SK-N-SH (cell line): ENCODE measurements around the gene CLIC6. TPM values are rescaled to one million over a fixed set of nuclear protein-coding genes. Genes with fewer than 3 reads are reported as not detected.

Experiments used
- CTCF ChIA-PET: fragments of 300-600, 350-600 bp; formaldehyde crosslinking; extraction: SDS; loops from one replicate; lab custom pipeline; 2021; lab: Yijun Ruan, JAX
- POLR2A ChIA-PET: fragments of 350-600 bp; sonication (Branson Sonifier 250); formaldehyde crosslinking; extraction: SDS; loops from one replicate; lab custom pipeline; 2020; ENCODE audit warnings: antibody characterized with exemption, inconsistent platforms; lab: Yijun Ruan, JAX
- DNase-seq: peaks from one replicate; pipeline ENCODE4 v3.0.0; 2012
- H2AFZ ChIP-seq: fragments of 200-600 bp; sonication (generic); 2 replicates; pipeline ENCODE4 v1.8.1; 2016; ENCODE audit warnings: antibody characterized with exemption, mild to moderate bottlenecking, low read depth
- H3F3A ChIP-seq: fragments of 200-600 bp; sonication (generic); replicated peaks from 2 replicates; pipeline ENCODE3; 2016; ENCODE audit warnings: antibody characterized with exemption, mild to moderate bottlenecking; ENCODE audit not compliant: insufficient read depth
- H3K27ac ChIP-seq, 2 experiments: fragments of 200-500 bp in 1 of 2; fragments of 200-600 bp in 1 of 2; sonication (Bioruptor generic) in 1 of 2; sonication (generic), shearing (Covaris generic) in 1 of 2; 2 replicates each; pipeline versions ENCODE4 v1.5.1 to v1.6.1; 2014 to 2016; ENCODE audit warnings: low read depth in 2 of 2, inconsistent platforms in 1 of 2, low read length in 1 of 2, mild to moderate bottlenecking in 1 of 2, mixed read lengths in 1 of 2
- H3K27me3 ChIP-seq: fragments of 200-600 bp; sonication (generic), shearing (Covaris generic); 2 replicates; pipeline ENCODE4 v1.6.1; 2016; ENCODE audit warnings: mixed run types; ENCODE audit not compliant: insufficient read depth
- H3K36me3 ChIP-seq, 2 experiments: fragments of 200-500 bp in 1 of 2; fragments of 200-600 bp in 1 of 2; sonication (Bioruptor generic) in 1 of 2; sonication (generic) in 1 of 2; replicated peaks in 1 of 2; 2 replicates each; pipeline versions ENCODE3 to v1.5.1; 2014 to 2016; ENCODE audit warnings: low read length in 1 of 2, mild to moderate bottlenecking in 1 of 2; ENCODE audit not compliant: insufficient read depth in 2 of 2, control insufficient read depth in 1 of 2
- H3K4me1 ChIP-seq, 2 experiments: fragments of 200-500 bp in 1 of 2; fragments of 200-600 bp in 1 of 2; sonication (Bioruptor generic) in 1 of 2; sonication (generic), shearing (Covaris generic) in 1 of 2; 2 replicates each; pipeline versions ENCODE4 v1.5.1 to v1.6.1; 2014 to 2016; ENCODE audit warnings: low read depth in 1 of 2, low read length in 1 of 2, mixed run types in 1 of 2; ENCODE audit not compliant: insufficient read depth in 2 of 2, control insufficient read depth in 1 of 2
- H3K4me2 ChIP-seq: fragments of 200-600 bp; sonication (generic), shearing (Covaris generic); 2 replicates; pipeline ENCODE4 v1.6.1; 2017; ENCODE audit warnings: mixed run types
- H3K4me3 ChIP-seq, 2 experiments: fragments of 200-500 bp in 1 of 2; fragments of 200-600 bp in 1 of 2; sonication (Bioruptor generic) in 1 of 2; sonication (generic), shearing (Covaris generic) in 1 of 2; 2 replicates each; pipeline versions ENCODE4 v1.5.1 to v1.8.1; 2014 to 2016; ENCODE audit warnings: low read depth in 2 of 2, inconsistent platforms in 1 of 2, low read length in 1 of 2, mild to moderate bottlenecking in 1 of 2, mixed read lengths in 1 of 2, moderate library complexity in 1 of 2
- H3K79me2 ChIP-seq: fragments of 200-600 bp; sonication (generic); 2 replicates; pipeline ENCODE4 v1.8.1; 2017; ENCODE audit warnings: mild to moderate bottlenecking; ENCODE audit not compliant: insufficient read depth
- H3K9ac ChIP-seq: fragments of 200-600 bp; sonication (generic); 2 replicates; pipeline ENCODE4 v1.6.1; 2017; ENCODE audit warnings: mixed run types
- H3K9me2 ChIP-seq: fragments of 200-600 bp; sonication (generic); 2 replicates; pipeline ENCODE4 v1.6.1; 2017; ENCODE audit warnings: mixed run types
- H3K9me3 ChIP-seq: fragments of 200-600 bp; sonication (generic); 2 replicates; pipeline ENCODE4 v1.6.1; 2017; ENCODE audit warnings: mixed run types, mild to moderate bottlenecking, moderate library complexity
- H4K20me1 ChIP-seq: fragments of 200-600 bp; sonication (generic); 2 replicates; pipeline ENCODE4 v1.6.1; 2017; ENCODE audit warnings: mild to moderate bottlenecking, mixed run types; ENCODE audit not compliant: insufficient read depth
- EZH2phosphoT487 ChIP-seq: fragments of 200-600 bp; sonication (generic); IDR thresholded peaks from 2 replicates; pipeline ENCODE4 v1.6.1; 2017; ENCODE audit warnings: low read depth, mixed run types, mild to moderate bottlenecking, antibody characterized with exemption, moderate library complexity, borderline replicate concordance
- FOXM1 ChIP-seq: IDR thresholded peaks from 2 replicates; pipeline ENCODE4 v1.4.0; 2012; ENCODE audit warnings: low read depth, mild to moderate bottlenecking
- GABPA ChIP-seq: IDR thresholded peaks from 2 replicates; pipeline ENCODE4 v1.4.0; 2012; ENCODE audit warnings: low read depth, mild to moderate bottlenecking
- MEF2A ChIP-seq: IDR thresholded peaks from 2 replicates; pipeline ENCODE4 v1.4.0; 2012; ENCODE audit warnings: low read depth, borderline replicate concordance
- MXI1 ChIP-seq: IDR thresholded peaks from 2 replicates; pipeline ENCODE4 v1.6.1; 2012; ENCODE audit warnings: mild to moderate bottlenecking, low read depth, low read length, improper control_type of control experiment
- NFIC ChIP-seq: IDR thresholded peaks from 2 replicates; pipeline ENCODE4 v1.4.0; 2012; ENCODE audit warnings: borderline replicate concordance
- NRF1 ChIP-seq: IDR thresholded peaks from 2 replicates; pipeline ENCODE4 v1.6.1; 2012; ENCODE audit warnings: low read depth, mild to moderate bottlenecking, low read length
- RCOR1 ChIP-seq: fragments of 150-350 bp; IDR thresholded peaks from 2 replicates; pipeline ENCODE4 v1.6.1; 2017; ENCODE audit warnings: antibody characterized with exemption, low read length
- RFX5 ChIP-seq: IDR thresholded peaks from 2 replicates; pipeline ENCODE4 v1.6.1; 2012; ENCODE audit warnings: mild to moderate bottlenecking, improper control_type of control experiment, low read length
- RXRA ChIP-seq: IDR thresholded peaks from 2 replicates; pipeline ENCODE4 v1.4.0; 2012; ENCODE audit warnings: low read depth, mild to moderate bottlenecking, borderline replicate concordance
- TCF12 ChIP-seq: IDR thresholded peaks from 2 replicates; pipeline ENCODE4 v1.4.0; 2012
- ZBTB33 ChIP-seq: IDR thresholded peaks from 2 replicates; pipeline ENCODE4 v1.4.0; 2012; ENCODE audit warnings: low read depth, borderline replicate concordance
- WGBS: methylation state at CpG from one replicate; pipeline ENCODE4 v1.1.6; 2017; ENCODE audit warnings: low lambda C conversion rate; 5-methylcytosine and 5-hydroxymethylcytosine counted together
- polyA plus RNA-seq, 3 experiments: library from polyadenylated mRNA; depleted of rRNA; stranded (reverse); fragments of >200 nt; gene quantifications; 2 replicates each; pipeline ENCODE4 v1.2.3, GENCODE V29; 2012
- TF ChIP-seq, protein P1 (sequence below): fragments of 150-350 bp; IDR thresholded peaks from 2 replicates; pipeline ENCODE4 v1.6.1; 2016; ENCODE audit warnings: mild to moderate bottlenecking, low read depth, low read length
- TF ChIP-seq, protein P2 (sequence below): fragments of 150-350 bp; IDR thresholded peaks from 2 replicates; pipeline ENCODE4 v1.6.1; 2017; ENCODE audit warnings: antibody characterized with exemption, low read length, low read depth, borderline replicate concordance
- TF ChIP-seq, protein P3 (sequence below): IDR thresholded peaks from 2 replicates; pipeline ENCODE4 v1.6.1; 2012; ENCODE audit warnings: mild to moderate bottlenecking, low read depth, low read length, moderate library complexity

The CLIC6 gene
- polyA plus RNA-seq, 1 of the 3 experiments (the other 2 are of a cell fraction), result 0.08 TPM

- H3K9ac ChIP-seq, result no peak overlapping the region
- DNase-seq, result no peak
- TF ChIP-seq MEF2A (no peak), RXRA (no peak), RFX5 (no peak), ZBTB33 (no peak), FOXM1 (no peak), TCF12 (no peak)
- TF ChIP-seq, protein P1, sequence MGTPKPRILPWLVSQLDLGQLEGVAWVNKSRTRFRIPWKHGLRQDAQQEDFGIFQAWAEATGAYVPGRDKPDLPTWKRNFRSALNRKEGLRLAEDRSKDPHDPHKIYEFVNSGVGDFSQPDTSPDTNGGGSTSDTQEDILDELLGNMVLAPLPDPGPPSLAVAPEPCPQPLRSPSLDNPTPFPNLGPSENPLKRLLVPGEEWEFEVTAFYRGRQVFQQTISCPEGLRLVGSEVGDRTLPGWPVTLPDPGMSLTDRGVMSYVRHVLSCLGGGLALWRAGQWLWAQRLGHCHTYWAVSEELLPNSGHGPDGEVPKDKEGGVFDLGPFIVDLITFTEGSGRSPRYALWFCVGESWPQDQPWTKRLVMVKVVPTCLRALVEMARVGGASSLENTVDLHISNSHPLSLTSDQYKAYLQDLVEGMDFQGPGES, result no peak
- H2AFZ ChIP-seq, result no peak overlapping the region
- no peak overlapping the region for H3K4me2 ChIP-seq
- H4K20me1 ChIP-seq, result no peaks in the 10 kb centered on the region
- no peaks in the 10 kb centered on the region for H3K9me2 ChIP-seq
- no peaks in the 10 kb centered on the region for H3K79me2 ChIP-seq
- no peaks in the 10 kb centered on the region for H3K9me3 ChIP-seq
- no peak overlapping the region for H3K27ac ChIP-seq
- H3K4me3 ChIP-seq, result no peak overlapping the region
- peaks cover 42% of the 10 kb centered on the region for H3K27me3 ChIP-seq
- CTCF ChIA-PET, result interaction anchor here (0.6 to 2.3 kb wide), 3 partner anchors 18 to 1134 kb away, joined by 3 to 9 read pairs (median 5); no protein-coding TSS in a partner anchor
- H3K4me1 ChIP-seq, result peaks cover 0 to 24% of the 10 kb centered on the region in 2 experiments; a peak in 2 of 4 replicates
- WGBS, result 64% methylated on average over 4 of the region's 4 CpGs
- no peaks in the 10 kb centered on the region for H3F3A ChIP-seq
- H3K36me3 ChIP-seq, result no peaks in the 10 kb centered on the region
- POLR2A ChIA-PET, result no interaction called here
Measured at GRCh38 chr21:34706337-34706736, 37.5 kb downstream of the CLIC6 start.

- H3K4me2 ChIP-seq, result no peak overlapping the region
- POLR2A ChIA-PET, result no interaction called here
Measured at GRCh38 chr21:34707876-34708325, 39.1 kb downstream of the CLIC6 start.

More at GRCh38 chr21:34707876-34708325, 39.1 kb downstream of the CLIC6 start:
- peaks cover 0 to 16% of the 10 kb centered on the region in 2 experiments; a peak in 2 of 4 replicates for H3K4me1 ChIP-seq
- no peaks in the 10 kb centered on the region for H3K9me2 ChIP-seq
- no peak for DNase-seq
- no peak overlapping the region for H3K27ac ChIP-seq
- H3F3A ChIP-seq, result no peaks in the 10 kb centered on the region
- H2AFZ ChIP-seq, result no peak overlapping the region
- H4K20me1 ChIP-seq, result no peaks in the 10 kb centered on the region
- H3K4me3 ChIP-seq, result no peak overlapping the region
- peaks cover 42% of the 10 kb centered on the region for H3K27me3 ChIP-seq
- H3K36me3 ChIP-seq, result no peaks in the 10 kb centered on the region
- CTCF ChIA-PET, result interaction anchor here (0.6 to 5.5 kb wide), 4 partner anchors 14 to 1132 kb away, joined by 3 to 34 read pairs (median 4); no protein-coding TSS in a partner anchor
- TF ChIP-seq EZH2phosphoT487, result no peak
- TF ChIP-seq FOXM1, result no peak
- no peak for TF ChIP-seq ZBTB33
- no peak for TF ChIP-seq RCOR1
- TF ChIP-seq MXI1, result no peak
- TF ChIP-seq NRF1, result no peak
- TF ChIP-seq, protein P2, sequence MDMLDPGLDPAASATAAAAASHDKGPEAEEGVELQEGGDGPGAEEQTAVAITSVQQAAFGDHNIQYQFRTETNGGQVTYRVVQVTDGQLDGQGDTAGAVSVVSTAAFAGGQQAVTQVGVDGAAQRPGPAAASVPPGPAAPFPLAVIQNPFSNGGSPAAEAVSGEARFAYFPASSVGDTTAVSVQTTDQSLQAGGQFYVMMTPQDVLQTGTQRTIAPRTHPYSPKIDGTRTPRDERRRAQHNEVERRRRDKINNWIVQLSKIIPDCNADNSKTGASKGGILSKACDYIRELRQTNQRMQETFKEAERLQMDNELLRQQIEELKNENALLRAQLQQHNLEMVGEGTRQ, result no peak
- no peak for TF ChIP-seq GABPA
- TF ChIP-seq, protein P3, sequence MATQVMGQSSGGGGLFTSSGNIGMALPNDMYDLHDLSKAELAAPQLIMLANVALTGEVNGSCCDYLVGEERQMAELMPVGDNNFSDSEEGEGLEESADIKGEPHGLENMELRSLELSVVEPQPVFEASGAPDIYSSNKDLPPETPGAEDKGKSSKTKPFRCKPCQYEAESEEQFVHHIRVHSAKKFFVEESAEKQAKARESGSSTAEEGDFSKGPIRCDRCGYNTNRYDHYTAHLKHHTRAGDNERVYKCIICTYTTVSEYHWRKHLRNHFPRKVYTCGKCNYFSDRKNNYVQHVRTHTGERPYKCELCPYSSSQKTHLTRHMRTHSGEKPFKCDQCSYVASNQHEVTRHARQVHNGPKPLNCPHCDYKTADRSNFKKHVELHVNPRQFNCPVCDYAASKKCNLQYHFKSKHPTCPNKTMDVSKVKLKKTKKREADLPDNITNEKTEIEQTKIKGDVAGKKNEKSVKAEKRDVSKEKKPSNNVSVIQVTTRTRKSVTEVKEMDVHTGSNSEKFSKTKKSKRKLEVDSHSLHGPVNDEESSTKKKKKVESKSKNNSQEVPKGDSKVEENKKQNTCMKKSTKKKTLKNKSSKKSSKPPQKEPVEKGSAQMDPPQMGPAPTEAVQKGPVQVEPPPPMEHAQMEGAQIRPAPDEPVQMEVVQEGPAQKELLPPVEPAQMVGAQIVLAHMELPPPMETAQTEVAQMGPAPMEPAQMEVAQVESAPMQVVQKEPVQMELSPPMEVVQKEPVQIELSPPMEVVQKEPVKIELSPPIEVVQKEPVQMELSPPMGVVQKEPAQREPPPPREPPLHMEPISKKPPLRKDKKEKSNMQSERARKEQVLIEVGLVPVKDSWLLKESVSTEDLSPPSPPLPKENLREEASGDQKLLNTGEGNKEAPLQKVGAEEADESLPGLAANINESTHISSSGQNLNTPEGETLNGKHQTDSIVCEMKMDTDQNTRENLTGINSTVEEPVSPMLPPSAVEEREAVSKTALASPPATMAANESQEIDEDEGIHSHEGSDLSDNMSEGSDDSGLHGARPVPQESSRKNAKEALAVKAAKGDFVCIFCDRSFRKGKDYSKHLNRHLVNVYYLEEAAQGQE, result no peak
- no peak for TF ChIP-seq NFIC
- H3K79me2 ChIP-seq, result no peaks in the 10 kb centered on the region
- H3K9me3 ChIP-seq, result no peaks in the 10 kb centered on the region
- WGBS, result 72% methylated on average over 8 of the region's 8 CpGs
- no peak overlapping the region for H3K9ac ChIP-seq
